Posterior cingulate gyrus (tissue), 11 donors: ENCODE data around the gene CCDC85C.
A peak's percentile ranks its signal among the peaks of the same experiment; 100 is the strongest.

ENCODE experiments used
- DNase-seq, 10 donors: peaks; one replicate each; pipeline versions ENCODE4 v3.0.0 to v3.0.0-alpha.2; 2020 to 2021; ENCODE audit warnings: mixed read lengths in 3 of 10
- intact Hi-C: fragments of 100-400 bp; cut with DNase I; formaldehyde crosslinking; loops from one replicate; pipeline ENCODE4 v1.15.1; 2023

CCDC85C gene

GRCh38 chr14:99609245-99610170 lies 5.5 kb upstream of the CCDC85C start:
- intact Hi-C loops = no loop called here
- peak in 1 of 10 donors; percentile 82 for DNase-seq

- no peak for DNase-seq
- intact Hi-C loops = no loop called here
Measured at GRCh38 chr14:99608591-99608990, 4.6 kb upstream of the CCDC85C start.

GRCh38 chr14:99606359-99606758 lies 2.4 kb upstream of the CCDC85C start:
- no peak for DNase-seq
- intact Hi-C loops = no loop called here

- peak; percentile 51 to 95 (median 70) for DNase-seq
- intact Hi-C loops = no loop called here
Measured at GRCh38 chr14:99605299-99605961, 1.4 kb upstream of the CCDC85C start.

GRCh38 chr14:99604766-99605298 lies 825 bp upstream of the CCDC85C start:
- intact Hi-C loops = no loop called here
- DNase-seq = peak in 1 of 10 donors; percentile 89

GRCh38 chr14:99604278-99604765 lies 315 bp upstream of the CCDC85C start:
- peak; percentile 82 to 99 (median 92) for DNase-seq
- intact Hi-C loops = no loop called here

- DNase-seq = peak in 2 of 10 donors; percentile 48 to 59
- intact Hi-C loops = no loop called here
Measured at GRCh38 chr14:99602788-99603415, 1.1 kb downstream of the CCDC85C start.

GRCh38 chr14:99602054-99602787 lies 1.8 kb downstream of the CCDC85C start:
- intact Hi-C loops = no loop called here
- DNase-seq = peak in 1 of 10 donors; percentile 75

- intact Hi-C loops = no loop called here
- DNase-seq = no peak
Measured at GRCh38 chr14:99601361-99601831, 2.6 kb downstream of the CCDC85C start.

- no peak for DNase-seq
- intact Hi-C loops = no loop called here
Measured at GRCh38 chr14:99600232-99600888, 3.6 kb downstream of the CCDC85C start.

- intact Hi-C loops = no loop called here
- no peak for DNase-seq
Measured at GRCh38 chr14:99599393-99599792, 4.6 kb downstream of the CCDC85C start.

GRCh38 chr14:99598774-99599173 lies 5.2 kb downstream of the CCDC85C start:
- intact Hi-C loops = no loop called here
- DNase-seq = no peak

GRCh38 chr14:99597911-99598600 lies 6.0 kb downstream of the CCDC85C start:
- intact Hi-C loops = no loop called here
- DNase-seq = peak in 1 of 10 donors; percentile 54

- intact Hi-C loops = no loop called here
Measured at GRCh38 chr14:99596772-99597171, 7.2 kb downstream of the CCDC85C start.

GRCh38 chr14:99596071-99596627 lies 7.9 kb downstream of the CCDC85C start:
- intact Hi-C loops = no loop called here
- DNase-seq = no peak

More at GRCh38 chr14:99596772-99597171, 7.2 kb downstream of the CCDC85C start:
- DNase-seq = no peak

GRCh38 chr14:99595524-99595923 lies 8.5 kb downstream of the CCDC85C start:
- intact Hi-C loops = no loop called here
- DNase-seq = no peak

GRCh38 chr14:99595034-99595433 lies 9.0 kb downstream of the CCDC85C start:
- DNase-seq = no peak
- intact Hi-C loops = no loop called here
